Measurements from ENCODE around the gene NFIC.

- TF ChIP-seq POU2F2 (IDR thresholded peaks at IDR 0.05; ENCODE audit: low read depth, low read length) = no peak
- TF ChIP-seq POLR2A (IDR thresholded peaks at IDR 0.05; ENCODE audit: low read depth, low read length) = no peak
- TF ChIP-seq POLR2AphosphoS5 (IDR thresholded peaks at IDR 0.05; ENCODE audit: low read depth, low read length) = no peak
- TF ChIP-seq TAF1 (IDR thresholded peaks at IDR 0.05; ENCODE audit: low read depth, low read length) = no peak
These were observed 126.5 kb downstream of the NFIC start for GRCh38 chr19:3492919-3493318.

Measured in GM12891 (cell line).